Measurements from ENCODE around the gene ANAPC2. TPM values are rescaled to one million over a fixed set of nuclear protein-coding genes. Genes with fewer than 3 reads are reported as not detected.

ANAPC2 gene
- total and polyA plus RNA-seq, 4 donors = 9.3 to 32.6 (median 19.6) TPM

GRCh38 chr9:137184881-137185660 lies 3.3 kb downstream of the ANAPC2 start:
- WGBS = 96% methylated on average over 48 of the region's 48 CpGs
- peaks cover 11 to 56% (median 23%) of the 10 kb centered on the region in 4 donors for H3K36me3 ChIP-seq (ENCODE audit: control insufficient read depth in 4 of 4, insufficient read depth in 3 of 4, low read depth in 1 of 4, low read length in 3 of 4)
- H3K4me1 ChIP-seq (ENCODE audit: control insufficient read depth in 4 of 4, insufficient read depth in 4 of 4, low read length in 3 of 4) = peaks cover 17 to 35% (median 32%) of the 10 kb centered on the region in 4 donors
- no peak overlapping the region for H3K4me3 ChIP-seq (ENCODE audit: low read depth in 1 of 3, low read length in 3 of 3)
- no peak overlapping the region for H3K27ac ChIP-seq (ENCODE audit: low read depth in 1 of 2, low read length in 2 of 2)
- no peaks in the 10 kb centered on the region for H3K9me3 ChIP-seq (ENCODE audit: control insufficient read depth in 4 of 4, low read length in 3 of 4)
- no peak for DNase-seq (ENCODE audit: low spot score)
- TF ChIP-seq RAD21 (IDR thresholded peaks at IDR 0.05) = no peak
- TF ChIP-seq SP1 (IDR thresholded peaks at IDR 0.05) = no peak
- TF ChIP-seq ATF3 (IDR thresholded peaks at IDR 0.05) = no peak
- no peak for TF ChIP-seq CTCF (IDR thresholded peaks at IDR 0.05; ENCODE audit: low read depth, low read length, missing input control)
- no peak for TF ChIP-seq EGR1 (IDR thresholded peaks at IDR 0.05; ENCODE audit: low read depth in 2 of 2)
- no peak for TF ChIP-seq FOXA1 (IDR thresholded peaks at IDR 0.05)
- no peak for TF ChIP-seq REST (IDR thresholded peaks at IDR 0.05)
- no peak for TF ChIP-seq FOXA2 (IDR thresholded peaks at IDR 0.05)
- no peak for TF ChIP-seq TAF1 (conservative IDR thresholded peaks at IDR 0.05)
- TF ChIP-seq NR2F2 (IDR thresholded peaks at IDR 0.05) = no peak
- no peak for TF ChIP-seq GABPA (IDR thresholded peaks at IDR 0.05 in 1 of 2, conservative IDR thresholded peaks at IDR 0.05 in 1 of 2)
- no peak for TF ChIP-seq JUND (IDR thresholded peaks at IDR 0.05)
- TF ChIP-seq YY1 (IDR thresholded peaks at IDR 0.05) = no peak
- no peak for TF ChIP-seq MAX (IDR thresholded peaks at IDR 0.05)
- TF ChIP-seq RXRA (IDR thresholded peaks at IDR 0.05) = no peak
- no peak for TF ChIP-seq ZBTB33 (IDR thresholded peaks at IDR 0.05)
- TF ChIP-seq HNF4A (conservative IDR thresholded peaks at IDR 0.05) = no peak
- no peak for TF ChIP-seq HNF4G (IDR thresholded peaks at IDR 0.05)
- H3K9ac ChIP-seq (ENCODE audit: low read depth in 1 of 2, low read length in 2 of 2) = no peak overlapping the region
- no peaks in the 10 kb centered on the region for H3K27me3 ChIP-seq (ENCODE audit: control insufficient read depth in 4 of 4, insufficient read depth in 4 of 4, low read length in 3 of 4)
